Heart right ventricle (tissue), 16 donors: ENCODE measurements around the gene HPGDS. TPM values are rescaled to one million over a fixed set of nuclear protein-coding genes. Genes with fewer than 3 reads are reported as not detected.

Experiments used
- ATAC-seq, 8 donors: fragments of 200-7000 bp; cut with Tn5 transposase; one replicate each; pipeline ENCODE4 v1.9.1; 2020; ENCODE audit warnings: mild to moderate bottlenecking in 8 of 8, moderate library complexity in 8 of 8, moderate number of reproducible peaks in 1 of 8
- DNase-seq, 2 donors: peaks; one replicate each; pipeline ENCODE4 v3.0.0-alpha.2; 2020
- H3K27ac ChIP-seq, 10 donors: fragments of 200-600 bp; sonication (generic) in 2 of 10; one replicate each; pipeline versions ENCODE4 v1.5.0 to v1.8.0; 2020 to 2022; ENCODE audit warnings: mild to moderate bottlenecking in 3 of 10
- H3K27me3 ChIP-seq, 7 donors: fragments of 200-600 bp; one replicate each; pipeline ENCODE4 v1.8.0; 2021 to 2022; ENCODE audit warnings: mild to moderate bottlenecking in 2 of 7
- H3K36me3 ChIP-seq, 9 donors: fragments of 200-600 bp; sonication (generic) in 1 of 9; one replicate each; pipeline versions ENCODE4 v1.5.0 to v1.8.0; 2020 to 2022; ENCODE audit warnings: mild to moderate bottlenecking in 2 of 9
- H3K4me1 ChIP-seq, 9 donors: fragments of 200-600 bp; sonication (generic) in 1 of 9; one replicate each; pipeline versions ENCODE4 v1.5.0 to v1.8.0; 2020 to 2022; ENCODE audit warnings: mild to moderate bottlenecking in 4 of 9
- H3K4me3 ChIP-seq, 10 donors: fragments of 200-600 bp; sonication (generic) in 2 of 10; one replicate each; pipeline versions ENCODE4 v1.5.0 to v1.8.0; 2020 to 2022; ENCODE audit warnings: mild to moderate bottlenecking in 7 of 10, moderate library complexity in 2 of 10
- H3K9me3 ChIP-seq, 11 donors: fragments of 200-600 bp in 10 of 11; sonication (generic) in 2 of 11; one replicate each; pipeline versions ENCODE4 v1.5.0 to v1.8.0; 2013 to 2022; ENCODE audit warnings: mild to moderate bottlenecking in 2 of 11, control low read depth in 1 of 11, moderate library complexity in 1 of 11
- CTCF ChIP-seq, 9 donors: fragments of 200-600 bp; sonication (generic) in 2 of 9; IDR thresholded peaks; one replicate each; pipeline versions ENCODE4 v1.5.0 to v1.8.0; 2021 to 2022; ENCODE audit warnings: antibody characterized with exemption in 9 of 9, mild to moderate bottlenecking in 5 of 9, moderate library complexity in 1 of 9
- WGBS, 2 donors: extraction: QIAGEN DNeasy Blood & Tissue Kit; methylation state at CpG; one replicate each; pipeline ENCODE4 v1.1.7; 2013; ENCODE audit warnings: inconsistent platforms in 1 of 2; 5-methylcytosine and 5-hydroxymethylcytosine counted together
- intact Hi-C, 10 donors: fragments of 100-400 bp; cut with DNase I; formaldehyde crosslinking; loops; one replicate each; pipeline versions ENCODE4 v1.11.1 to v1.14.2; 2022
- polyA plus RNA-seq, 2 donors: library from polyadenylated mRNA; stranded (reverse); fragments of 200-250 nt; gene quantifications; one replicate each; pipeline ENCODE4 v1.2.3, GENCODE V29; 2013
- total RNA-seq, 10 donors: library from RNA; stranded (reverse); fragmentation: NEBNext Ultra II Directional in 3 of 10; extraction: Animal tissue kit (Norgen Biotek cat#: 25700) in 3 of 10; gene quantifications; one replicate each; pipeline versions ENCODE4 v1.2.1 to v1.2.4, GENCODE V29; 2021 to 2023
- donor health status: Arrhythmogenic right ventricular cardiomyopathy.
- donor health status: ischemic (EF 13 %, LVEDD 7.1; RV severe dilation, severe dysfunction).
- donor health status: healthy with polysubstance abuse.
- donor health status: DM: no; HTN: yes; CAD: no.
- donor health status: DM: no; HTN: no; CAD: no.
- donor health status: ischemic (EF 25% LVEDD 6.9; RV normal size, moderate dysfunction).
- donor health status: ischemic (EF 25% LVEDD 5.7; RV mildly dilated, moderate dysfunction).
- donor health status: healthy.
- donor health status: DM: yes; HTN: yes; CAD: no.
- donor health status: Ischemic cardiomyopathy.
- donor health status: ischemic (EF 35%, LVEDD 5.7; RV mildly dilated, moderate dysfunction).
- donor health status: nonischemic (EF 11% LVEDD 7.7; RV severe dilation, severe dysfunction).
- donor health status: DM: yes; HTN: yes; CAD: no.
- donor health status: PGD.
- donor health status: ischemic (EF 29% LVEDD 5.4; RV normal size, mild dysfunction).
- donor health status: nonischemic (EF 23%, LVEDD 6.1; RV moderate dilation, normal function).

HPGDS gene
- total and polyA plus RNA-seq, 12 donors, result 0.13 to 3.0 (median 1.0) TPM

- TF ChIP-seq CTCF (IDR thresholded peaks at IDR 0.05), result no peak
- 89 to 90% methylated on average over 5 of the region's 5 CpGs for WGBS, 2 donors
- intact Hi-C loops, result no loop called here
Observed at GRCh38 chr4:94262163-94263016, 80.2 kb downstream of the HPGDS start.

GRCh38 chr4:94256828-94257227 lies 85.8 kb downstream of the HPGDS start:
- Histone ChIP-seq H3K27me3 (no peaks in the 10 kb centered on the region), H3K27ac (no peak overlapping the region), H3K36me3 (peaks cover 0 to 78% (median 22%) of the 10 kb centered on the region in 9 donors), H3K4me1 (no peaks in the 10 kb centered on the region), H3K9me3 (no peaks in the 10 kb centered on the region), H3K4me3 (no peak overlapping the region)
- peak in 6 of 9 donors; percentile 21 to 42 (median 32) for TF ChIP-seq CTCF (IDR thresholded peaks at IDR 0.05)
- DNase-seq, result no peak
- intact Hi-C loops, result loop anchor here in 4 of 10 donors (5.0 kb wide), 1 partner anchor 465 kb away; no protein-coding TSS in a partner anchor
- no peak for ATAC-seq

More at GRCh38 chr4:94262163-94263016, 80.2 kb downstream of the HPGDS start:
- no peaks in the 10 kb centered on the region for H3K4me1 ChIP-seq
- no peak for ATAC-seq
- H3K4me3 ChIP-seq, result no peak overlapping the region
- no peaks in the 10 kb centered on the region for H3K27me3 ChIP-seq
- DNase-seq, result no peak
- H3K36me3 ChIP-seq, result peaks cover 0 to 67% (median 17%) of the 10 kb centered on the region in 9 donors
- no peaks in the 10 kb centered on the region for H3K9me3 ChIP-seq
- no peak overlapping the region for H3K27ac ChIP-seq

GRCh38 chr4:94256144-94256783 lies 86.4 kb downstream of the HPGDS start:
- ATAC-seq (no peak), DNase-seq (no peak)
- no peaks in the 10 kb centered on the region for H3K4me1 ChIP-seq
- TF ChIP-seq CTCF (IDR thresholded peaks at IDR 0.05), result no peak
- peaks cover 0 to 78% (median 16%) of the 10 kb centered on the region in 9 donors for H3K36me3 ChIP-seq
- H3K27ac ChIP-seq, result no peak overlapping the region
- 89 to 93% methylated on average over 8 of the region's 8 CpGs for WGBS, 2 donors
- H3K9me3 ChIP-seq, result no peaks in the 10 kb centered on the region
- no peaks in the 10 kb centered on the region for H3K27me3 ChIP-seq
- intact Hi-C loops, result loop anchor here in 4 of 10 donors (5.0 kb wide), 1 partner anchor 464 kb away; no protein-coding TSS in a partner anchor
- H3K4me3 ChIP-seq, result no peak overlapping the region

- 88 to 91% methylated on average over 3 of the region's 3 CpGs for WGBS, 2 donors
- peaks cover 0 to 88% (median 23%) of the 10 kb centered on the region in 9 donors for H3K36me3 ChIP-seq
- H3K9me3 ChIP-seq, result no peaks in the 10 kb centered on the region
- H3K4me1 ChIP-seq, result no peaks in the 10 kb centered on the region
- TF ChIP-seq CTCF (IDR thresholded peaks at IDR 0.05), result no peak
- DNase-seq (no peak), ATAC-seq (no peak)
- no peak overlapping the region for H3K4me3 ChIP-seq
- no peak overlapping the region for H3K27ac ChIP-seq
- no peaks in the 10 kb centered on the region for H3K27me3 ChIP-seq
- intact Hi-C loops, result no loop called here
Observed at GRCh38 chr4:94253036-94253435, 89.6 kb downstream of the HPGDS start.
